Measurements from ENCODE around the gene CD22.
A peak's percentile ranks its signal among the peaks of the same experiment; 100 is the strongest.

The CD22 gene

DNA sequence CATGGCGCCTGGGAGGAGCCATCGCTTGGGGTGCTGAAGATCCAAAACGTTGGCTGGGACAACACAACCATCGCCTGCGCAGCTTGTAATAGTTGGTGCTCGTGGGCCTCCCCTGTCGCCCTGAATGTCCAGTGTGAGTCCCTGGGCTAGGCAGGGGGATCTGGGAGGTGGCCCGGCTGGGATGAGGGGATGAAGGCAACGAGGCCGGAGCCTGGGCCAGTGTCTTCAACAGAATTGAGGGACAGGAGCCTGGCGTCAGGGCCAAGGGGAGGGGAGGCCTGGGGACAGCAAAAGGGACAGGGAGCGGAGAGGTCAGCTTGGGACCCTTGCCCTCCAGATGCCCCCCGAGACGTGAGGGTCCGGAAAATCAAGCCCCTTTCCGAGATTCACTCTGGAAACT is 12.0 kb downstream of the CD22 start:
- DNase-seq (ENCODE audit: low read depth in 2 of 2) = no peak

DNA sequence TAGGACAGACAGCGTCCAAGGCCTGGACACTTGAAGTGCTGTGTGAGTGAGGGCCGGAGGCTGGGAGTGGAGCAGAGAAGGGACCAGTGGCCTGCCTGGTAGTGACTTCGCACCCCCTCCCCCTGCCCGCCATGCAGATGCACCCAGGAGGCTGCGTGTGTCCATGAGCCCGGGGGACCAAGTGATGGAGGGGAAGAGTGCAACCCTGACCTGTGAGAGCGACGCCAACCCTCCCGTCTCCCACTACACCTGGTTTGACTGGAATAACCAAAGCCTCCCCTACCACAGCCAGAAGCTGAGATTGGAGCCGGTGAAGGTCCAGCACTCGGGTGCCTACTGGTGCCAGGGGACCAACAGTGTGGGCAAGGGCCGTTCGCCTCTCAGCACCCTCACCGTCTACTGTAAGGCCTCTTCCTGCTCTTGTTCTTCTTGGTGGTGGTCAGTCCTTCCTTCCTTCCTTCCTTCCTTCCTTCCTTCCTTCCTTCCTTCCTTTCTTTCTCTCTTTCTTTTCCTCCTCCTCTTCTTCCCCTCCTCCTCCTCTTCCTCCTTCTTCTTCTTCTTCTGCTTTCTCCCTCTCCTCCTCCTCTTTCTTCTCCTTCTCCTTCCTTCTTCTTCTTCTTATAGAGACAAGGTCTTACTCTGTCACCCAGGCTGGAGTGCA is 12.7 kb downstream of the CD22 start:
- no peak for DNase-seq (ENCODE audit: low read depth in 2 of 2)

DNA sequence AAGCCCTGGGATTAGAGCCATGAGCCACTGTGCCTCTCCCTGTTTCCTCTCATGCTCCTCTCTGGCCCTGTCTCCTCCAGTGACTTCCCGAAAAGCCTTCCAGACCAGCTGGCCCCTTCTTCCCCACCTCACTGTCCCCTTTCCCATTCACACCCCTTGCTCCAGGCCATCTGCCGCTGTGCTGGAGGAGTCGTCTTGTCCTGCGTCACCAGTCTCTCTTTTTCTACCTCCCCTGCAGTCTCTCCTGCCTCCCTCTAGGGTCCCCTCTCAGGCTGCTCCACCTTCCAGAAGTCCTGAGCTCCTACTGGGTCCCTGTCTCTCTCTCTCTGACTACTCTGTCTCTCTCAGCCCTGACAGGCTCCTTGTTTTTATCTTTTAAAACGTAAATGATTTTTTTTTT is 13.4 kb downstream of the CD22 start:
- DNase-seq (ENCODE audit: low read depth in 2 of 2) = no peak

DNA sequence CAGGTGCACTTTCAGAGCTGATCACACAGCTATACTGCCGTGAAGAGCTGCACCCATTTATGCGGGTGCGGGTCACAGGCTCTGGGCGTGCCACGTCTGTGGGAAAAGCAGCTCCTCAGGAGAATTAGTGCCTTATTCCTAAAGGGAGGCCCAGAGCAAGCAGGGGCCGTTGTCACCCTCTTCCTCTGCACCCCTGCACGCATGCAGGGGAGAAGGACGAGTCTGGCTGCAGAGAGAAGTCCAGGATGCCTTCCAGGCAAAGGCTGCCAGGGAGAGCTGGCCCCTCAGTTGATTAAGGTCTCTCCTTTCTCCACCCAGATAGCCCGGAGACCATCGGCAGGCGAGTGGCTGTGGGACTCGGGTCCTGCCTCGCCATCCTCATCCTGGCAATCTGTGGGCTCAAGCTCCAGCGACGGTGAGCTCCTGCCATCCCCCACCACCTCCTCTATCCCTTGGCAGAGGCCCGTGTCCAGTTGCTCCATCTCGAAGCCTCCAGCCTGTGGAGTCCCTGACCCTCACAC is 15.6 kb downstream of the CD22 start:
- DNase-seq (ENCODE audit: low read depth in 2 of 2) = no peak

DNA sequence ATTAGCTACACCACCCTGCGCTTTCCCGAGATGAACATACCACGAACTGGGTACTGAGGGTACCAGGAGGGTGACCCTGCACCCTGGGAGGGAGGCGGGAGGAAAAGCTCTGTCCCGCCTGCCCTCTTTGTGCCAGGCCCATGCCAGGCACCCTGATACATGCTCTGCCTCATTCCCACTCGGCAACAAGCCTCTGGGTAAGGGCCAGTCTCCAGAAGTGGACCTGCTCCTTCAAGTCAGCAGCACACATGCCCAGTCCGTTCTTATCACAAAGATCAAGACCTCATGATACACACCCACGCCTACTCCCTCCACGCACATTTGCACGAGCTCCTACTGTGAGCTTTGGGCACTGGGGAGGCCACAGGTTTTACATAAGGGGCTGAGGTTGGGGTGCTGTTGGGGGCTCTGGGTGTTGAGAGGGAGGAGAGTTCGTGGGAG is 16.7 kb downstream of the CD22 start:
- DNase-seq (ENCODE audit: low read depth in 2 of 2) = no peak

DNA sequence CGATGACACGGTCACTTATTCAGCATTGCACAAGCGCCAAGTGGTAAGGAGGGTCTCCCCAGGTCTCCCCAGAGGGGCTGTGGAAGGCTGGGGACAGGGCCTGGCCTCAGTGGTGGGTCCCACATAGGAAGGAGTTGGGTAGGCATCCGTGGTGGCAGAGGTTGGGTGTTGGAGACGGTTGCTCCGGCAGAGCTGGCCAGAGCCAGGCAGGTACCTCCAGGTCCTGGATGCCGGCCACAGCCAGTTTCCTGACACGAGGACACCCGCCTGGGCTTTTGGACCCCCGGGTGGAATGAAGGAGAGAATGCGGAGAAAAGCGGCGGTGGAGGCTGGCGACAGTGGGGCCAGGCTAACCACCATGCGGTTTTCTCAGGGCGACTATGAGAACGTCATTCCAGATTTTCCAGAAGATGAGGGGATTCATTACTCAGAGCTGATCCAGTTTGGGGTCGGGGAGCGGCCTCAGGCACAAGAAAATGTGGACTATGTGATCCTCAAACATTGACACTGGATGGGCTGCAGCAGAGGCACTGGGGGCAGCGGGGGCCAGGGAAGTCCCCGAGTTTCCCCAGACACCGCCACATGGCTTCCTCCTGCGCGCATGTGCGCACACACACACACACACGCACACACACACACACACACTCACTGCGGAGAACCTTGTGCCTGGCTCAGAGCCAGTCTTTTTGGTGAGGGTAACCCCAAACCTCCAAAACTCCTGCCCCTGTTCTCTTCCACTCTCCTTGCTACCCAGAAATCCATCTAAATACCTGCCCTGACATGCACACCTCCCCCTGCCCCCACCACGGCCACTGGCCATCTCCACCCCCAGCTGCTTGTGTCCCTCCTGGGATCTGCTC is 17.4 kb downstream of the CD22 start:
- DNase-seq (ENCODE audit: low read depth in 2 of 2) = peak; percentile 67 to 74

DNA sequence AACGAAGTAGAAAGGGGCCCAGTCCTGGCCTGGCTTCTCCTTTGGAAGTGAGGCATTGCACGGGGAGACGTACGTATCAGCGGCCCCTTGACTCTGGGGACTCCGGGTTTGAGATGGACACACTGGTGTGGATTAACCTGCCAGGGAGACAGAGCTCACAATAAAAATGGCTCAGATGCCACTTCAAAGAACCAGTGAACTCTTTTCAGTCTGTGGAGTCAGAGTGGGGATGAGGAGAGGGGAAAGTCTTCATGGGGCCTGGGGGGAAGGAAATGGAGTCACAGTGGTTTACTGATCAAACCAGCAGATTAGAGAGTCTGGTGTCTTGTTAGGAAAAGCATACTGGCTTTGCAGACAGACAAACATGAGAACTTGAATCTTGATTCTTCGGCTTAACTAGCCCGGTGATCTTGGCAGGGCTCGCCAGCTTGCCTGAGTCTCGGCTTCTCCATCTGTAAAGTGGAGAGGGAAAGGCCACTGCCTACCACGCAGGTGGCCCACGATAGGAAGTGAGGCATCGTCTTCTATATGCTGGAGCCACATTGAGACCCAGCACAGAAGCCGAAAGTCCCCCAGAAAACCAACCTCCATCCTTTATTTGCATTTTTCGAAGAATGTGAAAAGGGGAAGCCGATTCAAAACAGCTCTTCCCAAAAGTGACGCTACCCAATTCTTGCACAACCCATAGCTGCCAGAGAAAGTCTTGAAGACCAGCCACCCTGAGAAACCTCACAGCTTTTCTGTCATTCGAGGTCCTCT is 18.4 kb downstream of the CD22 start, which contains the start of gene FFAR1:
Gene FFAR1, plus strand, starts transcription at position 732 of the 759 bp plus-strand sequence. CDS start 3,650 bp downstream, outside the sequence.
- peak; percentile 52 to 65 for DNase-seq (ENCODE audit: low read depth in 2 of 2)

DNA sequence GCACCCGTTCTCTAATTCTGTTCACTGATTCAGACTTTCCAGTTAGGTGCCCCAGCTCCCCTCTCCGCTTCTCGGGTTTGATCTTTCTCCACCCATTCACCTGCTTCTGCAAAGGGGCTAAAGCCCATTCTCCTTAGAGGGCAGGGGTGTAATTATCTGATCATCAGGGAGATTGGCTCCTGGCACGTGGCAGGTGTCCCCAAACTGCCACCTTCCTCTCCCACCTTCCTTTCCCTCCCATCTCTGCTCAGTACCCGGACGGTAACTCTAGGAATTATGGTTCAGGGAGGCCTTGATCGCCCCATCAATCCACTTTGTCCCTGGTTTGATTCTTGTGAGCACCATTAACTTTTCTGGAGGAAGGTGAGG is 18.9 kb downstream of the CD22 start:
- no peak for DNase-seq (ENCODE audit: low read depth in 2 of 2)

DNA sequence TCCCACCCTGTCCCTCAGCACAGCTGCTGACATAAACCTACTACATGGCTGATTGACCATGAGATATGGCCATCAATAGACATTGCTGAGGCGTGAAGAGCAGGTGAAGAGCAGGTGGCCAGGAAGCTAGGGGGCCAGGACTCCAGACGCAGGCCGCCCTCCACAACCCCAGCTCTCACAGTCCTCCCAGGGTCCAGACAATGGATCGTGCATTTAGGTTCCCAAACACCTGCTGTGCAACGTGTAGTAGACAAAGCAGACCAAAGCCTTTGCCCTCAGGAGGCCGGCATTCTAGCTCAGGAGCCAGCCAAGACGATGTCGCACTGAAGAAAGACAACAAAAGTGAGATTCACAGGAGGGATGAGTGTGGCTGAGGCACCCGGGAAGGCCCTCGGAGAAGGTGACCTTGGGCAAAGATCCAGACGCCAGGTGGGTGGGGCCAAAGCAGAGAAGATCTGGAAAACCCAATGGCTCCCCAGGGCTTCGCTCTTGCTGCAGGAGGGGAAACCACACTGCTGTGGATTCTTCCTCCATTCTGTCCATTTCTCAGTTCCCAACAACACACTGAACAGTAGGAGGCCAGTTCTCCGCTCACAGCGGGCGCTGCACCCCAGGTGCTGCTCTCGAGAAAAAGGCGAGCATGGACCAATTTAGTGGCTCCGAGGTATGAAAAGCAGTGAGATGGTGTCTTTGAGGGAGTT is 20.1 kb downstream of the CD22 start:
- DNase-seq (ENCODE audit: low read depth in 2 of 2) = no peak

DNA sequence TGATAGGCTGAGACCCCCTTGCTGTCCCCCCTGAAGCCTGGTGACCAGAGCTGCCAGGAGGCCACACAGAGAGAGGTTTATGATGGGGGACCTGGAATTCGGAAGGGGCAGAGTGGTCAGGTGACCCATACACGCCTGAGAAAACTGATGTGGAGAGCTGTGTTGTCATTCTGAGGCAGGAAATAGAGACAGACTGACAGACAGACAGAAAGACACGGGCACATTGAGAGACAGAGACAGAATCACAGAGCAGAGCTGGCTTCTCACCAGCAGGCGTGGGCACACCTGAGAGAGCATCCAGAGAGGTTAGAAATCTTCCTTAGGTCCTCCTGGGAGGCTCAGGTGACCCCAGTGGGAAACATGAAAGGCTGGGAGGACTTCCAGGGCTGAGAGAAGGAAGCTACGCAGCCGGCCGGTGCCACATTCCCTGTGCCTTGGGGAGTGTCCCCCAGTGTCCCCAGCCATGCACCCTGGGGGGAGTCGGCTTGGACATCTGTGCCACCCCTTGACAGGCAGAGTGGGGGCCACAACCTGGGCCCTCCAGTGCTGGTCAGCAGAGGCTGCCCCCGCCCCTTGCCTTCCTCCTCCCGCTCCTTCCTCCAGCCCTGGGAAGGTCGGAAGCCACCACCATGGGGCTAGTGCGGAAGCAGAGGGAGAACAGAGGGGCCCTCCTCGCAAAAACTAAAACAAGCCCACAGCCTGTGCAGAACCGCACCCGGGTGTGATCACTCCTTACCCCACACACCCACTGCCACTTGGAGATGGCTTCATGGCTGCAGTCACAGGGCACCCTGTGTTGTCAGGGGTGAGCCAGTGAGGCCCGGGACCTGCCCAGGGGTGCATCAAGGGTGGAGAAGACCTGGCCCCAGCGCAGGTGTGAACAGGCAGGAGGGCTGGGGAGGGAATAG is 20.9 kb downstream of the CD22 start:
- no peak for DNase-seq (ENCODE audit: low read depth in 2 of 2)

DNA sequence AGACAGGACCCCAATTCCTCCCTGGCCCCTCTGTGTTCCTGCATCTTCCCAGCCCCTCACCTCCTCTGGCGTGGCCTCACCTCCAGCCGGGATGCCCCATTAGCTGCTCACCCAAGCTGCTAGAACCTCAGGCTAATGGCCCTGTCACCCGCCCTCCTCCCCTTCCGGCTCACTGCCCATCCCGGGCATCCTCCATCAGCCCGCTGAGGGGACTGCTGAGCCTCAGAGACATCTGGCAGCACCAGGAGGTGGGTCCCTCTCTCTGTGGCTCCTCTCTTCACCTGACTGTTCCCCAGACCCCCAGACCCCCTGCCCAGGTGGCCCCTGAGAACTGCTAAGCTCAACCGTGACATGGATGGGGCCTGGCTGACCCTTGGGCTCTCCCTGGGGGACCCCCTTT is 21.6 kb downstream of the CD22 start:
- no peak for DNase-seq (ENCODE audit: low read depth in 2 of 2)

DNA sequence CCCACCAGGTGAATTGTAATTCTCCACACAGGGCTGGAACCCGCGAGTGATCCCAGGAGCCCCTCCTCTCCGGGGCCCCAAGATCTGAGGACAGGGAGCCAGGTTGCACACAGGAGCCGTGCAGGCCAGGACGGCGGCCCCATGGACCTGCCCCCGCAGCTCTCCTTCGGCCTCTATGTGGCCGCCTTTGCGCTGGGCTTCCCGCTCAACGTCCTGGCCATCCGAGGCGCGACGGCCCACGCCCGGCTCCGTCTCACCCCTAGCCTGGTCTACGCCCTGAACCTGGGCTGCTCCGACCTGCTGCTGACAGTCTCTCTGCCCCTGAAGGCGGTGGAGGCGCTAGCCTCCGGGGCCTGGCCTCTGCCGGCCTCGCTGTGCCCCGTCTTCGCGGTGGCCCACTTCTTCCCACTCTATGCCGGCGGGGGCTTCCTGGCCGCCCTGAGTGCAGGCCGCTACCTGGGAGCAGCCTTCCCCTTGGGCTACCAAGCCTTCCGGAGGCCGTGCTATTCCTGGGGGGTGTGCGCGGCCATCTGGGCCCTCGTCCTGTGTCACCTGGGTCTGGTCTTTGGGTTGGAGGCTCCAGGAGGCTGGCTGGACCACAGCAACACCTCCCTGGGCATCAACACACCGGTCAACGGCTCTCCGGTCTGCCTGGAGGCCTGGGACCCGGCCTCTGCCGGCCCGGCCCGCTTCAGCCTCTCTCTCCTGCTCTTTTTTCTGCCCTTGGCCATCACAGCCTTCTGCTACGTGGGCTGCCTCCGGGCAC is 22.6 kb downstream of the CD22 start:
- DNase-seq (ENCODE audit: low read depth in 2 of 2) = no peak

DNA sequence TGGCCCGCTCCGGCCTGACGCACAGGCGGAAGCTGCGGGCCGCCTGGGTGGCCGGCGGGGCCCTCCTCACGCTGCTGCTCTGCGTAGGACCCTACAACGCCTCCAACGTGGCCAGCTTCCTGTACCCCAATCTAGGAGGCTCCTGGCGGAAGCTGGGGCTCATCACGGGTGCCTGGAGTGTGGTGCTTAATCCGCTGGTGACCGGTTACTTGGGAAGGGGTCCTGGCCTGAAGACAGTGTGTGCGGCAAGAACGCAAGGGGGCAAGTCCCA is 23.1 kb downstream of the CD22 start:
- no peak for DNase-seq (ENCODE audit: low read depth in 2 of 2)

DNA sequence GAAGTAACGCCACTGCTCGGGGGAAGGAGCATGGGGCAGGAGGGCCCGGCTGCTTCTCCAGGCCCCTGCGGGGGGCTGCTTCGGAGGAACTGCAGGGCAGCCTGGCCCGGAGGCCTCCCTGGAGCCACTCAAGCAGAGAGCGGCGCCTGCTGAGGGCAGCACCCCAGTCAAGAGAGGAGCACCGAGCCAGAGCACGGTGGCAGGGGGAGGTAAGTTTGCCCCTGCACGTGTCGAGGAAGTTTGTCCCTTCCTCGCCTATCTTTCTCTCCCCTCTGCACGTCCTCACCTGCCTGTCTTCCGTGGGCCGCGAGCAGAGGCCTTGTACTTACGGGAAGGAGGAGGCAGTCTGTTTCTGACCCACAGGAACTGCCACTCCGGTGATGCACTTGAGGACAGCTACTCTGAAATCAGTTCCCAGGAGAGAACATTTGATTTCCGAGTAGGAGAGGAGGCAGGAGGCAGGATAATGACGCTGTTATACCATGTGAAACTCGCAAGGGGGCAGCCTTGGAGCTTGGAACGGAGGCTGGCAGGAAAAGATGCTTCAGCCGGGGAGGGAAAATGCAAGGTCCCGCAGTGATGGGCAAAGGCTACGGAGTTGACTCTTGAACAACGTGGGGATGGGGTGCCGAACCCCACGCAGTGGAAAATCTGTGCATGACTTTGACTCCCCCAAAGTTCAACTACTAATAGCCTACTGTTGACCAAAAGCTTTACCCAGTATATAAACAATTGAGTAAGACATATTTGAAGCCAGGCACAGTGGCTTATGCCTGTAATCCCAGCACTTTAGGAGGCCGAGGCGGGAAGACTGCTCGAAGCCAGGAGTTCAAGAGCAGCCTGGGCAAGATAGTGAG is 23.7 kb downstream of the CD22 start:
- peak; percentile 42 to 63 for DNase-seq (ENCODE audit: low read depth in 2 of 2)

DNA sequence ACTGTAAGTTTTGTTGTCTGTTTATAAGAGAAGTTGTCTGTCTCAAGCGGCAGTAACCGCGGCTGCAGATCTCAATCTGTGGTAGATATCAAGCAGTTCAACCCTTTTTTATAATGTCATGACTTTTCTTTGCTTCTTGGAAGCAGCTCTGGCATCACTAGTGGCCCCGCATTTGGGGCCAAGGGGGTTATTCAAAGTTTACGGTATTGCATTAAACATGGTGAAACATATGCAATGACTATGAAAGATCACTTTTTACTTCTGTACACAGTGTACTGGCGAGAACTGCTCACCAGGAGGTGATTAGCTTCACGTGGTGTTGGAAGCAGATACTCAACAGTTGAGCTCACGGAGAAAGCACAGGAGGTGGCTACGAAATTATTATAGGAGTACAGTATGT is 24.6 kb downstream of the CD22 start:
- DNase-seq (ENCODE audit: low read depth in 2 of 2) = no peak

DNA sequence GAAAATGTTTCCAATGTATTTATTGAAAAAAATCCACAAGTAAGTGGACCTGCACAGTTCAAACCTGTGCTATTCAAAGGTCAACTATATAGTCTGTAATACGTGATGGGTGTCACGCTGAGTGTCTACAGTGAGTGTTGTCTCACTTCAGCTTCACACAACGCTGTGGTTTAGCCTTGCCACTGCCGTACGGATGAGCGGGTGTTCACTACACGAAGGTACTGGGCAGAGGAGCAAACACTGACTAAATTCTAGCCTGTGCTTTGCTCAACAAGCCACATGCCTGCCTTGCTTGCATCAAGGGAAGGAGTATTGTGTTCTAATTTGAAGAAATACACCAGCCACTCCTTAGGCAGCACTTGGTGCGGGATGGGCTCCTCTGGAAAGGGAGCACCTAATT is 25.9 kb downstream of the CD22 start:
- no peak for DNase-seq (ENCODE audit: low read depth in 2 of 2)

DNA sequence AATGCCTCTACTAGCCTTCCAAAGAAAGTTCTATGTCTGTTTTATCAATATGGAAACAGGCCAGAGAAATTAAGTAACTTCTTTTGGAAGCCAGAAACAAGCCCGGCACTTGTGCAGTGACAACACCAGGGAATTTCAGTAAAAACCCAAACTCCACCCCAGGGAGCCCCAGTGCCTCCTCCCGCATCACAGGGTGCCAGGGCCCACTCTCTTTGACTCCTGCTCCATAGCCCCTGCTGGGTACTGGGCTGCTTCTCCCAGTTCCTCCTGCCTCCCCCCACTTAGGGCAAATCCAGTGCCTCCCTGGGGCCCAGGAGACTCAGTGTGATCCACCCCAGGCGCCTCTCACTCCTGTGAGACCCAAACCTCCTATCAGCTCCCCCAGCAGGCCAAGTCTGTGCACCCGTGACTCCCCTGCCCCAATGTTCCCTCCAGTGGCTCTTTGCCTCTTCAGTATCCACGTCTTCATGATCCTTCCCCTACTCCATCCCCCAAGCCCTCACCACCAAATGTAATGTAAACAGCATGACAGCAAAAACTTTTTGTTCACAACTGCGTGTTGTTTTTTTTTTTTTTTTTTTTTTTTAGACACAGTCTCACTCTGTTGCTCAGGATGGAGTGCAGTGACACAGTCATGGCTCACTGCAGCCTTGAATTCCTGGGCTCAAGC is 26.9 kb downstream of the CD22 start:
- no peak for DNase-seq (ENCODE audit: low read depth in 2 of 2)

DNA sequence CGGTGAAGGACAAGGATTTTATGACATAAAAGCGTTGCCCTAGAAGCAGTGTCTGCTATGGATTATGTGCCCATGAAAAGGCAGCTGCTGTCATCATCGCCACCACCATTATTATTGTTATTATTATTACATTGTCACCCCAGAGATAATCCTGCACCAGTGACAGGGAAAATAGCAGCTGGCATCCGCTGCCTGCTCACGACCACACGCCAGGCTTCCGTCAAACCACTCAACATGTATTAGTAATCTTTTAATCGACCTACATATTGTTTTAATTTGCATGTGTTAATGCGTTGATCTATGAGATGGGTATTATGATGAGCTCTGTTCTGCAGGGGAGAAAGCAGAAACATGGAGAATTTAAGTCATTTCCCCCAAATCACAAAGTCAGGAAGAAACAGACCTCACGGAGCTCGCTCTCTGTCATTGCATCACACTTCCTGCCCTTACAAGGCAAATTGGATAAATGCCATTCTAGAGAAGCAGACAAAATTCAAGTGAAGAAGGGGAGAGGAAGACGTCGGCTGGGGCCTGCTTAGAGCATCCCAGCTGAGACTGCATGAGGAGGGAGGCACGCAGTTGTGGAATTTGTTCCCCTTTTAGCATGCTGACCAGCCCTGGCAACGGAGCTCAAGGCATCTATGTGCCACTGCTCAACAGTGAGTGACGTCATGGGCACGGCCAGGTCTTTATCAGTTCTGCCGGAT is 29.0 kb downstream of the CD22 start, which contains the start of gene FFAR3:
Gene FFAR3, plus strand, starts transcription at position 594 of the 707 bp plus-strand sequence. CDS start 431 bp downstream, outside the sequence.
- DNase-seq (ENCODE audit: low read depth in 2 of 2) = no peak
